Transverse colon (tissue), 4 donors: Measurements from ENCODE around the gene PPP3CB. TPM values are rescaled to one million over a fixed set of nuclear protein-coding genes. Genes with fewer than 3 reads are reported as not detected.

ENCODE experiments used
- DNase-seq: peaks from one replicate; pipeline ENCODE4 v3.0.0-alpha.2; 2019
- H3K27ac ChIP-seq, 4 donors: fragments of 200-600 bp; sonication (generic); 2 replicates each; pipeline ENCODE4 v1.5.1; 2016 to 2018; ENCODE audit warnings: inconsistent platforms in 4 of 4
- H3K27me3 ChIP-seq: fragments of 200-600 bp; sonication (generic); 2 replicates; pipeline ENCODE4 v1.5.1; 2017; ENCODE audit warnings: inconsistent platforms
- H3K36me3 ChIP-seq, 4 donors: fragments of 200-600 bp; sonication (generic); 2 replicates each; pipeline ENCODE4 v1.5.1; 2017 to 2019; ENCODE audit warnings: inconsistent platforms in 4 of 4
- H3K4me1 ChIP-seq, 4 donors: fragments of 200-600 bp; sonication (generic); 2 replicates each; pipeline ENCODE4 v1.5.1; 2017 to 2020; ENCODE audit warnings: inconsistent platforms in 4 of 4
- H3K4me3 ChIP-seq, 4 donors: fragments of 200-600 bp; sonication (generic); 1 replicate in 1 of 4; 2 replicates in 3 of 4; pipeline versions ENCODE4 v1.5.1 to v1.6.1; 2017 to 2019; ENCODE audit warnings: inconsistent platforms in 4 of 4
- H3K9me3 ChIP-seq, 2 donors: fragments of 200-600 bp; sonication (generic); 2 replicates each; pipeline ENCODE4 v1.5.1; 2017 to 2019; ENCODE audit warnings: inconsistent platforms in 2 of 2
- EP300 ChIP-seq: sonication (generic); formaldehyde crosslinking; IDR thresholded peaks from one replicate; pipeline ENCODE4 v1.6.1; 2017; ENCODE audit warnings: antibody characterized with exemption, low read depth
- POLR2A ChIP-seq: fragments of 450-650 bp; IDR thresholded peaks from one replicate; pipeline ENCODE4 v1.6.1; 2016; ENCODE audit warnings: antibody characterized with exemption, mild to moderate bottlenecking, moderate library complexity
- POLR2AphosphoS5 ChIP-seq, 3 donors: sonication (generic); formaldehyde crosslinking; IDR thresholded peaks; one replicate each; pipeline ENCODE4 v1.6.1; 2016; ENCODE audit warnings: antibody characterized with exemption in 3 of 3
- WGBS, 2 donors: methylation state at CpG; one replicate each; pipeline ENCODE4 v1.1.5; 2018; ENCODE audit warnings: low coverage in 1 of 2; 5-methylcytosine and 5-hydroxymethylcytosine counted together
- in situ Hi-C, 4 donors: fragments of 200-750 bp; cut with MboI; loops; one replicate each; pipeline versions ENCODE4 v1.15.0 to v1.15.1; 2017; ENCODE audit warnings: low sequenced_read_pairs in 3 of 4, low pct_ligation_motif_present in 1 of 4, low pct_unique_long_range_greater_than_20kb in 1 of 4
- intact Hi-C: fragments of 100-400 bp; cut with DNase I; formaldehyde crosslinking; loops from one replicate; pipeline ENCODE4 v1.15.1; 2023; ENCODE audit warnings: low total_unique reads
- total RNA-seq, 4 donors: library from RNA; depleted of rRNA; stranded (reverse); fragments of >200 nt; gene quantifications; one replicate each; pipeline ENCODE4 v1.1.0, GENCODE V29; 2016
- TF ChIP-seq, protein P1 (sequence below), 5 experiments: fragments of 200-600 bp in 3 of 5; fragments of 450-650 bp in 2 of 5; sonication (generic) in 3 of 5; IDR thresholded peaks; 1 replicate in 2 of 5; 2 replicates in 3 of 5; pipeline ENCODE4 v1.5.1; 2016 to 2017; ENCODE audit warnings: antibody characterized with exemption in 5 of 5, inconsistent platforms in 3 of 5, mild to moderate bottlenecking in 2 of 5, moderate library complexity in 1 of 5

PPP3CB gene
- total RNA-seq, 4 donors from 2014 or later: 20.5 to 54.5 (median 35.9) TPM

DNA sequence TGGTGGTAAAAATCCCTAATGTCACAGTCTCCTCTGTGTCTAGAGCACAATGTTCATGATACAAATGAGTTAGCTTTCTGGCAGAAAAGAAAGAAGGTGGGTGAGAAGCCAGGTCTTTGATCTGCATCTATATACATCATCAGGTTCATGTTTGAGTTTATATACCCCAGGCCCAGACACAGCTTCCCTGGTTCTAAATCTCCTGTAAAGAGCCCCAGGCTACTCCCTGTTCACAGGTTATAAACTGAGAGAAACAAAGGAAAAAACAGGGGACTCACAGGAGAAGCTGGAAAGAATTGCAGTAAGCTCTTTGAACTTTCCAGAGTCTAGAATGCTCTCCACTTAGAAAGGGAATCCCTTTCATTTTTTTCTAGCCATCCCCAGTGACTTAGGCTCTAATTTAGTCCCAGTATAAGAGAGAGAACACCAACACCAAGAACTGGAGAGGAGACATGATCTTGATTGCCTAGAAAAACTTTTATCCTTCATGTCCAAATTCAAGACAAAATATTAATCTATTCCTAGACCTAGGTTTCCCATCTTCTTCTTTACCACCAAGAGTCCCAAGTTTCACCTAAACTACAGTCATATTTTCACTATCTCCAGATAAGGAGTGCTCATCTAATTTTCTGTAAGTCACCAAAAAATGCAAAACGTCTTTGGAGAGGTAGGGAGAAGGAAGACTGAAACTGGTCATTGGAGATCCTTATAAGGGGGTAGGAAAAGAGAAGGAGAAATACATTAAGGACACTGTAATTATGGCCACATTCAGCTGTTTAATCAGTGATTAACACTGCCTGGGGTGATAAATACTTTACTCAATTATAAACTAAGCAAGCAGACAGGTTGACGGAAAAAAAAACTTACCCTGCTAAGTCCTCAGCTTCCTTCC lies 62.9 kb downstream of the PPP3CB start:
- in situ Hi-C loops (no loop called here), intact Hi-C loops (no loop called here)
- Histone ChIP-seq H3K36me3 (peaks cover 0 to 2% (median 0%) of the 10 kb centered on the region in 4 donors), H3K9me3 (no peaks in the 10 kb centered on the region), H3K27ac (no peak overlapping the region), H3K4me3 (no peak overlapping the region), H3K4me1 (no peaks in the 10 kb centered on the region), H3K27me3 (no peaks in the 10 kb centered on the region)
- DNase-seq: no peak
- WGBS, 2 donors: 75 to 78% methylated on average over 2 of the region's 2 CpGs
- no peak for TF ChIP-seq POLR2A
- TF ChIP-seq, protein P1, sequence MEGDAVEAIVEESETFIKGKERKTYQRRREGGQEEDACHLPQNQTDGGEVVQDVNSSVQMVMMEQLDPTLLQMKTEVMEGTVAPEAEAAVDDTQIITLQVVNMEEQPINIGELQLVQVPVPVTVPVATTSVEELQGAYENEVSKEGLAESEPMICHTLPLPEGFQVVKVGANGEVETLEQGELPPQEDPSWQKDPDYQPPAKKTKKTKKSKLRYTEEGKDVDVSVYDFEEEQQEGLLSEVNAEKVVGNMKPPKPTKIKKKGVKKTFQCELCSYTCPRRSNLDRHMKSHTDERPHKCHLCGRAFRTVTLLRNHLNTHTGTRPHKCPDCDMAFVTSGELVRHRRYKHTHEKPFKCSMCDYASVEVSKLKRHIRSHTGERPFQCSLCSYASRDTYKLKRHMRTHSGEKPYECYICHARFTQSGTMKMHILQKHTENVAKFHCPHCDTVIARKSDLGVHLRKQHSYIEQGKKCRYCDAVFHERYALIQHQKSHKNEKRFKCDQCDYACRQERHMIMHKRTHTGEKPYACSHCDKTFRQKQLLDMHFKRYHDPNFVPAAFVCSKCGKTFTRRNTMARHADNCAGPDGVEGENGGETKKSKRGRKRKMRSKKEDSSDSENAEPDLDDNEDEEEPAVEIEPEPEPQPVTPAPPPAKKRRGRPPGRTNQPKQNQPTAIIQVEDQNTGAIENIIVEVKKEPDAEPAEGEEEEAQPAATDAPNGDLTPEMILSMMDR (IDR thresholded peaks at IDR 0.05): no peak
- no peak for TF ChIP-seq POLR2AphosphoS5 (IDR thresholded peaks at IDR 0.05)
- TF ChIP-seq EP300: no peak

GRCh38 chr10:73426318-73426717 lies 69.5 kb downstream of the PPP3CB start:
- Histone ChIP-seq H3K27me3 (no peaks in the 10 kb centered on the region), H3K4me1 (no peaks in the 10 kb centered on the region), H3K4me3 (no peak overlapping the region), H3K36me3 (peaks cover 0 to 34% (median 7%) of the 10 kb centered on the region in 4 donors), H3K27ac (no peak overlapping the region), H3K9me3 (no peaks in the 10 kb centered on the region)
- 89 to 99% methylated on average over 4 of the region's 4 CpGs for WGBS, 2 donors
- in situ Hi-C loops (no loop called here), intact Hi-C loops (no loop called here)
- DNase-seq: no peak
- TF ChIP-seq, protein P1 (IDR thresholded peaks at IDR 0.05): no peak
- no peak for TF ChIP-seq POLR2AphosphoS5 (IDR thresholded peaks at IDR 0.05)

- TF ChIP-seq EP300: no peak
- TF ChIP-seq POLR2AphosphoS5 (IDR thresholded peaks at IDR 0.05): no peak
- TF ChIP-seq, protein P1 (IDR thresholded peaks at IDR 0.05): no peak
- no peak for TF ChIP-seq POLR2A
- no peak overlapping the region for H3K27ac ChIP-seq
- in situ Hi-C loops: no loop called here
These were observed 71.3 kb downstream of the PPP3CB start for GRCh38 chr10:73424478-73424877.

GRCh38 chr10:73423309-73423708 lies 72.5 kb downstream of the PPP3CB start:
- Histone ChIP-seq H3K4me1 (peaks cover 0 to 5% (median 0%) of the 10 kb centered on the region in 4 donors), H3K4me3 (no peak overlapping the region), H3K36me3 (peaks cover 0 to 34% (median 7%) of the 10 kb centered on the region in 4 donors), H3K27ac (no peak overlapping the region), H3K27me3 (no peaks in the 10 kb centered on the region), H3K9me3 (no peaks in the 10 kb centered on the region)
- no peak for DNase-seq
- in situ Hi-C loops: no loop called here
- TF ChIP-seq POLR2A: no peak
- TF ChIP-seq, protein P1 (IDR thresholded peaks at IDR 0.05): no peak
- TF ChIP-seq EP300: no peak
- TF ChIP-seq POLR2AphosphoS5 (IDR thresholded peaks at IDR 0.05): no peak
- intact Hi-C loops: no loop called here

More at GRCh38 chr10:73424478-73424877, 71.3 kb downstream of the PPP3CB start:
- Histone ChIP-seq H3K9me3 (no peaks in the 10 kb centered on the region), H3K4me3 (no peak overlapping the region), H3K4me1 (no peaks in the 10 kb centered on the region), H3K36me3 (peaks cover 0 to 34% (median 7%) of the 10 kb centered on the region in 4 donors), H3K27me3 (no peaks in the 10 kb centered on the region)
- WGBS, 2 donors: 94 to 95% methylated on average over 3 of the region's 3 CpGs
- intact Hi-C loops: no loop called here
- no peak for DNase-seq
